Renal pelvis (tissue), 4 donors: Measurements from ENCODE around the gene URB1. TPM values are rescaled to one million over a fixed set of nuclear protein-coding genes. Genes with fewer than 3 reads are reported as not detected.
"Not testable (repeated sequence)": the region's sequence is repeated elsewhere in the genome, so short reads cannot be mapped to it uniquely, and the experiment has no call there.

ENCODE experiments used
- DNase-seq: peaks from one replicate; pipeline ENCODE4 v3.0.0-alpha.2; 2013
- polyA plus RNA-seq, 3 donors: library from polyadenylated mRNA; unstranded; fragments of 120-200 nt; gene quantifications; one replicate each; pipeline ENCODE4 v1.2.1, GENCODE V29; 2013; ENCODE audit not compliant: insufficient read length in 3 of 3

URB1 gene
- polyA plus RNA-seq, 3 donors = 11.8 to 15.3 (median 15.1) TPM

- DNase-seq = no peak
These were observed 15.3 kb downstream of the URB1 start for GRCh38 chr21:32377506-32377905.

- no peak for DNase-seq
These were observed 20.1 kb downstream of the URB1 start for GRCh38 chr21:32372755-32373154.

GRCh38 chr21:32371913-32372314 lies 20.9 kb downstream of the URB1 start:
- DNase-seq = no peak

- no peak for DNase-seq
These were observed 21.6 kb downstream of the URB1 start for GRCh38 chr21:32370998-32371766.

GRCh38 chr21:32368961-32369360 lies 23.9 kb downstream of the URB1 start:
- DNase-seq = not testable (repeated sequence)

- DNase-seq = no peak
These were observed 24.4 kb downstream of the URB1 start for GRCh38 chr21:32368386-32368785.

- no peak for DNase-seq
These were observed 25.7 kb downstream of the URB1 start for GRCh38 chr21:32367158-32367557.

GRCh38 chr21:32366191-32366590 lies 26.6 kb downstream of the URB1 start:
- no peak for DNase-seq

- DNase-seq = no peak
These were observed 28.0 kb downstream of the URB1 start for GRCh38 chr21:32364796-32365195.

GRCh38 chr21:32364387-32364786 lies 28.4 kb downstream of the URB1 start:
- DNase-seq = no peak

GRCh38 chr21:32360401-32360975 lies 32.3 kb downstream of the URB1 start:
- no peak for DNase-seq

GRCh38 chr21:32359719-32360260 lies 33.0 kb downstream of the URB1 start:
- no peak for DNase-seq

- no peak for DNase-seq
These were observed 35.9 kb downstream of the URB1 start for GRCh38 chr21:32356874-32357395.

- DNase-seq = no peak
These were observed 39.7 kb downstream of the URB1 start for GRCh38 chr21:32353002-32353711.

GRCh38 chr21:32352526-32352925 lies 40.3 kb downstream of the URB1 start:
- DNase-seq = no peak

- no peak for DNase-seq
These were observed 41.4 kb downstream of the URB1 start for GRCh38 chr21:32351428-32351827.

- DNase-seq = no peak
These were observed 41.8 kb downstream of the URB1 start for GRCh38 chr21:32350981-32351380.

- DNase-seq = no peak
These were observed 42.4 kb downstream of the URB1 start for GRCh38 chr21:32350211-32350980.

GRCh38 chr21:32349333-32349944 lies 43.4 kb downstream of the URB1 start:
- no peak for DNase-seq

- no peak for DNase-seq
These were observed 44.0 kb downstream of the URB1 start for GRCh38 chr21:32348604-32349332.

- DNase-seq = no peak
These were observed 44.8 kb downstream of the URB1 start for GRCh38 chr21:32347977-32348376.
